Measurements from ENCODE around the gene MOB2. TPM values are rescaled to one million over a fixed set of nuclear protein-coding genes. Genes with fewer than 3 reads are reported as not detected.

The MOB2 gene
- total and polyA plus RNA-seq, 2 of the 13 experiments (the other 11 are each of a cell fraction or from before 2014, with no cell fraction given), result 21.8 to 27.7 TPM

GRCh38 chr11:1493650-1494244 lies 7.2 kb upstream of the MOB2 start:
- DNase-seq (ENCODE audit: low spot score) (no peak), FAIRE-seq (no peak), ATAC-seq (no peak)
- H3K4me1 ChIP-seq (ENCODE audit: insufficient read depth, low read length), result no peaks in the 10 kb centered on the region
- no peaks in the 10 kb centered on the region for H3K27me3 ChIP-seq (ENCODE audit: control insufficient read depth in 1 of 2, insufficient read depth in 2 of 2, low read length in 2 of 2)
- ChIA-PET POLR2A (no interaction called here), CTCF (ENCODE audit: low intra/inter-chr PET ratio, low total read pairs) (no interaction called here)
- H3K36me3 ChIP-seq (replicated peaks in 1 of 2; ENCODE audit: control insufficient read depth in 1 of 2, insufficient read depth in 2 of 2, low read length in 2 of 2), result no peaks in the 10 kb centered on the region
- in situ Hi-C loops (cut with HindIII; ENCODE audit: extremely low pct_ligation_motif_present, low pct_unique_long_range_greater_than_20kb) (no loop called here), intact Hi-C loops (cut with micrococcal nuclease; ENCODE audit: unreplicated experiment) (no loop called here)
- H3K79me2 ChIP-seq (ENCODE audit: insufficient read depth, low read length), result peaks cover 12% of the 10 kb centered on the region
- no peaks in the 10 kb centered on the region for H3K9me3 ChIP-seq (ENCODE audit: low read length)
- no peak overlapping the region for H3K9ac ChIP-seq (ENCODE audit: insufficient read depth, low read depth, low read length)
- no peak overlapping the region for H3K27ac ChIP-seq (ENCODE audit: extremely low read length, insufficient read depth, low read length)
- BruUV-seq (replicated peaks), result no TSS peak
- peaks cover 14% of the 10 kb centered on the region for H4K20me1 ChIP-seq (ENCODE audit: insufficient read depth, low read length)
- TF ChIP-seq, protein P1, sequence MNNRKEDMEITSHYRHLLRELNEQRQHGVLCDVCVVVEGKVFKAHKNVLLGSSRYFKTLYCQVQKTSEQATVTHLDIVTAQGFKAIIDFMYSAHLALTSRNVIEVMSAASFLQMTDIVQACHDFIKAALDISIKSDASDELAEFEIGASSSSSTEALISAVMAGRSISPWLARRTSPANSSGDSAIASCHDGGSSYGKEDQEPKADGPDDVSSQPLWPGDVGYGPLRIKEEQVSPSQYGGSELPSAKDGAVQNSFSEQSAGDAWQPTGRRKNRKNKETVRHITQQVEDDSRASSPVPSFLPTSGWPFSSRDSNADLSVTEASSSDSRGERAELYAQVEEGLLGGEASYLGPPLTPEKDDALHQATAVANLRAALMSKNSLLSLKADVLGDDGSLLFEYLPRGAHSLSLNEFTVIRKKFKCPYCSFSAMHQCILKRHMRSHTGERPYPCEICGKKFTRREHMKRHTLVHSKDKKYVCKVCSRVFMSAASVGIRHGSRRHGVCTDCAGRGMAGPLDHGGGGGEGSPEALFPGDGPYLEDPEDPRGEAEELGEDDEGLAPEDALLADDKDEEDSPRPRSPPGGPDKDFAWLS (CRISPR knock-in tag; IDR thresholded peaks at IDR 0.05; ENCODE audit: borderline replicate concordance), result no peak
- TF ChIP-seq PBX2 (CRISPR knock-in tag; IDR thresholded peaks at IDR 0.05) (no peak), ARNTL (CRISPR knock-in tag; IDR thresholded peaks at IDR 0.05) (no peak), ZNF550 (CRISPR knock-in tag; IDR thresholded peaks at IDR 0.05; ENCODE audit: borderline replicate concordance) (no peak), NCOR1 (IDR thresholded peaks at IDR 0.05; ENCODE audit: borderline replicate concordance, low read length) (no peak), RARA (CRISPR knock-in tag; IDR thresholded peaks at IDR 0.05) (no peak), SMARCE1 (IDR thresholded peaks at IDR 0.05; ENCODE audit: borderline replicate concordance) (no peak), ZNF788 (CRISPR knock-in tag; IDR thresholded peaks at IDR 0.05; ENCODE audit: borderline replicate concordance) (no peak)
- TF ChIP-seq, protein P2, sequence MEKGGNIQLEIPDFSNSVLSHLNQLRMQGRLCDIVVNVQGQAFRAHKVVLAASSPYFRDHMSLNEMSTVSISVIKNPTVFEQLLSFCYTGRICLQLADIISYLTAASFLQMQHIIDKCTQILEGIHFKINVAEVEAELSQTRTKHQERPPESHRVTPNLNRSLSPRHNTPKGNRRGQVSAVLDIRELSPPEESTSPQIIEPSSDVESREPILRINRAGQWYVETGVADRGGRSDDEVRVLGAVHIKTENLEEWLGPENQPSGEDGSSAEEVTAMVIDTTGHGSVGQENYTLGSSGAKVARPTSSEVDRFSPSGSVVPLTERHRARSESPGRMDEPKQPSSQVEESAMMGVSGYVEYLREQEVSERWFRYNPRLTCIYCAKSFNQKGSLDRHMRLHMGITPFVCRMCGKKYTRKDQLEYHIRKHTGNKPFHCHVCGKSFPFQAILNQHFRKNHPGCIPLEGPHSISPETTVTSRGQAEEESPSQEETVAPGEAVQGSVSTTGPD (CRISPR knock-in tag; IDR thresholded peaks at IDR 0.05), result no peak
- no peak overlapping the region for H3K4me2 ChIP-seq (ENCODE audit: low read depth, low read length)
- H2AFZ ChIP-seq (ENCODE audit: low read length), result no peak overlapping the region
- 91% methylated on average over 3 of the region's 3 CpGs for WGBS (ENCODE audit: low lambda C conversion rate)
- no peak overlapping the region for H3K4me3 ChIP-seq (replicated peaks in 1 of 3; ENCODE audit: insufficient read depth in 1 of 3, low read depth in 2 of 3, low read length in 3 of 3)
